CD4-positive, alpha-beta T cell (primary cell): ENCODE data around the gene ZNF785. TPM values are rescaled to one million over a fixed set of nuclear protein-coding genes. Genes with fewer than 3 reads are reported as not detected.

Experiments used
- ATAC-seq: fragments of 200-7000 bp; cut with Tn5 transposase; one replicate; pipeline ENCODE4 v1.10.0; 2022; ENCODE audit warnings: mild to moderate bottlenecking; ENCODE audit not compliant: poor library complexity
- CTCF ChIA-PET: fragments of 350-600 bp; sonication (Branson Sonifier 250); formaldehyde crosslinking; loops from one replicate; lab custom pipeline; 2021; ENCODE audit warnings: antibody characterized with exemption, inconsistent platforms; lab: Charles Lee
- POLR2A ChIA-PET: fragments of 350-600 bp; sonication (Branson Sonifier 250); formaldehyde crosslinking; loops from one replicate; lab custom pipeline; 2021; ENCODE audit warnings: antibody characterized with exemption, inconsistent platforms; lab: Charles Lee
- DNase-seq, 14 experiments: peaks; one replicate each; pipeline ENCODE4 v3.0.0-alpha.2; 2013 to 2020; ENCODE audit warnings: mixed read lengths in 2 of 14
- H3K27ac ChIP-seq, 2 donors: one replicate each; pipeline versions ENCODE4 v1.5.1 to v1.7.0; 2013; ENCODE audit warnings: low read length in 2 of 2, low read depth in 1 of 2, mild to moderate bottlenecking in 1 of 2
- H3K27me3 ChIP-seq, 2 experiments: 1 replicate in 1 of 2; 2 replicates in 1 of 2; pipeline versions ENCODE4 v1.6.1 to v1.7.0; 2013; ENCODE audit warnings: low read length in 2 of 2, control low read depth in 1 of 2, mild to moderate bottlenecking in 1 of 2, moderate library complexity in 1 of 2; ENCODE audit not compliant: insufficient read depth in 2 of 2, control insufficient read depth in 1 of 2
- H3K36me3 ChIP-seq: one replicate; pipeline ENCODE4 v1.6.1; 2013; ENCODE audit warnings: low read length, control low read depth; ENCODE audit not compliant: insufficient read depth
- H3K4me1 ChIP-seq: one replicate; pipeline ENCODE4 v1.6.1; 2013; ENCODE audit warnings: low read length, control low read depth; ENCODE audit not compliant: insufficient read depth
- H3K4me3 ChIP-seq: one replicate; pipeline ENCODE4 v1.5.1; 2013; ENCODE audit warnings: mild to moderate bottlenecking, low read length, moderate library complexity
- H3K9me3 ChIP-seq, 2 experiments: 1 replicate in 1 of 2; 2 replicates in 1 of 2; pipeline versions ENCODE4 v1.6.1 to v1.7.0; 2013; ENCODE audit warnings: low read length in 2 of 2, mild to moderate bottlenecking in 2 of 2, control low read depth in 1 of 2, moderate library complexity in 1 of 2; ENCODE audit not compliant: control insufficient read depth in 1 of 2, insufficient read depth in 1 of 2
- H3K27ac Mint-ChIP-seq: one replicate; pipeline ENCODE4 v1.8.0; 2020; ENCODE audit warnings: mixed read lengths
- H3K27me3 Mint-ChIP-seq: one replicate; pipeline ENCODE4 v1.8.0; 2021; ENCODE audit warnings: mixed read lengths
- H3K36me3 Mint-ChIP-seq: one replicate; pipeline ENCODE4 v1.8.0; 2021; ENCODE audit warnings: low read depth, mixed read lengths
- H3K4me1 Mint-ChIP-seq: one replicate; pipeline ENCODE4 v1.8.0; 2021; ENCODE audit warnings: low read depth, mixed read lengths
- H3K4me3 Mint-ChIP-seq: one replicate; pipeline ENCODE4 v1.8.0; 2020; ENCODE audit warnings: mild to moderate bottlenecking, mixed read lengths
- H3K9me3 Mint-ChIP-seq: one replicate; pipeline ENCODE4 v1.8.0; 2020; ENCODE audit warnings: mixed read lengths
- CTCF ChIP-seq: fragments of 200-600 bp; IDR thresholded peaks from one replicate; pipeline ENCODE4 v1.8.0; 2022; ENCODE audit warnings: antibody characterized with exemption, mild to moderate bottlenecking
- intact Hi-C, 2 experiments: fragments of 100-400 bp; cut with DNase I in 1 of 2; cut with micrococcal nuclease in 1 of 2; formaldehyde crosslinking; loops; one replicate each; pipeline versions ENCODE4 v1.15.1 to v1.9.0; 2023 to 2025; cut with DNase I, micrococcal nuclease
- total RNA-seq, 174 experiments: library from RNA in 2 of 174; stranded (reverse) in 2 of 174; gene quantifications; one replicate each; pipeline ENCODE4 v1.2.3 and lab custom pipeline; 2021 to 2026

The ZNF785 gene
- total RNA-seq, 2 experiments from 2014 or later: 6.6 to 7.7 TPM

DNA sequence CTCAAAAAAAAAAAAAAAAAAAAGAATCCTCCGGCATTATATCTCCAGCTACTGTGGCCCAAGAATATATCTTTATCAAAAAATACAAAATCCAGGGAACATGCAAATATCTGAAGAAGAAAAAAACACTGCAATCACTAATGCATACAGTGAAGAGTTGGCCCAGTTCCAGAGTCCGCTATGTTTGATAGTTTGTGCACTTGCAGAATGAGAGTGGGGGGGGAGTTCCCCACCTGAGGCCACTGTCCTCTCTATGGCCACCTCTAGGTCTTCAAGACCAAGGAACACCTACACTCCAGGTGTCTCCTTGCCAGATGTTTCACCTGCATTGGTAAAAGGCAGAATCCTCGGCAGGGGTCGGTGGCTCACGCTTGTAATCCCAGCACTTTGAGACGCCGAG is 4.0 kb downstream of the ZNF785 start:
- DNase-seq (no peak), ATAC-seq (no peak)
- H3K4me3 Mint-ChIP-seq: no peak overlapping the region
- no peak overlapping the region for H3K27ac Mint-ChIP-seq
- TF ChIP-seq CTCF: no peak
- intact Hi-C loops: no loop called here
- H3K36me3 Mint-ChIP-seq: peaks cover 30% of the 10 kb centered on the region
- no peak overlapping the region for H3K27ac ChIP-seq
- H3K4me1 ChIP-seq: peaks cover 20% of the 10 kb centered on the region
- H3K27me3 ChIP-seq: no peaks in the 10 kb centered on the region
- no peaks in the 10 kb centered on the region for H3K9me3 ChIP-seq
- no peak overlapping the region for H3K4me3 ChIP-seq
- no peaks in the 10 kb centered on the region for H3K9me3 Mint-ChIP-seq
- peaks cover 10% of the 10 kb centered on the region for H3K4me1 Mint-ChIP-seq
- H3K36me3 ChIP-seq: peaks cover 20% of the 10 kb centered on the region
- POLR2A ChIA-PET: interaction anchor here (1.4 kb wide), 1 partner anchor 9 kb away, joined by 4 read pairs; no protein-coding TSS in a partner anchor
- no peaks in the 10 kb centered on the region for H3K27me3 Mint-ChIP-seq
- CTCF ChIA-PET: no interaction called here

DNA sequence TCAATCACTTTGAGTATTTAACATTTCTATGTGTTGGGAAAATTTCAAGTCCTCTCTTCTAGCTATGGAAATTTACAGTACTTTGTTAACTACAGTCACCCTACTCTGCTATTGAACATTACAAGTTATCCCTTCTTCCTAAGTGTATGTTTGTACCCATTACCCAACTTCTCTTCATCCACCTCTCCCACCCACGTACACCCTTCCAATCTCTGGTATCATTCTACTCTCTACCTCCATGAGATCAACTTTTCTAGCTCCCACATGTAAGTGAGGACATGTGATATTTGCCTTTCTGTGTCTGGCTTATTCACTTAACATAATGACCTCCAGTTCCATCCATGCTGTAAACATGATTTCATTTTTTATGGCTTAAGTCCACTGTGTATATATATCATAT is 10.8 kb downstream of the ZNF785 start:
- H3K27me3 ChIP-seq: no peaks in the 10 kb centered on the region
- H3K4me1 ChIP-seq: peaks cover 26% of the 10 kb centered on the region
- Mint-ChIP-seq H3K27ac (peak overlapping the region; percentile 13), H3K36me3 (peaks cover 5% of the 10 kb centered on the region), H3K4me3 (peak overlapping the region; percentile 17), H3K4me1 (peaks cover 26% of the 10 kb centered on the region), H3K9me3 (no peaks in the 10 kb centered on the region), H3K27me3 (no peaks in the 10 kb centered on the region)
- CTCF ChIA-PET: no interaction called here
- no peak for TF ChIP-seq CTCF
- ATAC-seq (no peak), DNase-seq (no peak)
- intact Hi-C loops: loop anchor here in 1 of 2 experiments (5.0 kb wide), 2 partner anchors 63 to 123 kb away; partner anchors contain the start of gene SRCAP
- POLR2A ChIA-PET: interaction anchor here (0.8 kb wide), 1 partner anchor 17 kb away, joined by 4 read pairs; no protein-coding TSS in a partner anchor
- H3K9me3 ChIP-seq: no peaks in the 10 kb centered on the region
- peaks cover 7% of the 10 kb centered on the region for H3K36me3 ChIP-seq
- no peak overlapping the region for H3K4me3 ChIP-seq
- no peak overlapping the region for H3K27ac ChIP-seq

DNA sequence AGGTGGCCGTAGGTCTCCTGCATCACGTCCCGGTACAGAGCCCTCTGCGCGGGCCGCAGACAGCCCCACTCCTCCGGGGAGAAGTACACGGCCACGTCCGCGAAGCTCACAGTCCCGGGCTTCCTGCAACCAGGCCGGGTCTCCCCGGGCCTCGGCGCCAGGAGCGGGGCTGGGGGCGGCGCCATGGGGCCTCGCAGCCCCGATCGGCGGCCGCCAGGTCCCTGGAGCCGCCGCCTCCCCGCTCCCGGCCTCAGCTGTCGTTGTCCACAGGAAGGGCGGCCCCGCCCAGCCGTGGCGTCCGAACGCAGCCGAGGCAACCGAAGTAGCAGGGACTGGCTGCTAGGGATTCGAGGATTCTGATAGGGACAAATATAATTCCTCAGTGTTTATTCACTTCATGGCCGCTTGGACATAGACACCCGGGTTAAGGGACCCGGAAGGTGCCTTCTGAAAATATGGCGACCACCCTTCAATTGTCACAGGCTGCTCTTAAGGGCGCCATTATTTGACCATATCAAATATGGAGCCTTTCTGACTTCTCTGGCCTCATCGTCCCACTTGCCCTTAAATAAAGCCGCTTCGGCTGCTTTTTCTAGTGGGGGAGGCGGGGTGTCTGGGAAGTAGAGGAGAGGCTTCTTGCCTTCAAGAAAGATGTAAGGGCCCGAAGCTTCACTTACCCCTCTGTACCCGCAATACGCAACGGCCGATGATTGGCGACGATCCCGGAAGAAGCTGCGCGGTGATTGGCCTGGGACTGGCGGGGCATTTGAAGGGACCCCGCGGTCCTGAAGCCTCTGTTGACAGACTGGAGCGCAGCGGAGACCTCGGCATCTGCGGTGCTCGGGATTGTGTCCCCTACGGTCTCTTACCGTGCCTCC is 13.8 kb downstream of the ZNF785 start, which contains the start of gene ZNF688:
TSS of gene ZNF688 (minus strand) at position 270 of the 878 bp plus-strand sequence. CDS start at position 185, 85 bp downstream.
- H3K27me3 Mint-ChIP-seq: no peaks in the 10 kb centered on the region
- ChIA-PET POLR2A (interaction anchor here (0.6 to 3.4 kb wide), 36 partner anchors 10 to 767 kb away, joined by 3 to 152 read pairs (median 6); partner anchors contain the start of genes ALDOA, DCTPP1, FBRS and ITGAL), CTCF (interaction anchor here (1.0 to 2.4 kb wide), 9 partner anchors 9 to 142 kb away, joined by 3 to 19 read pairs (median 5); partner anchors contain the start of genes DCTPP1, PRR14, ZNF747 and ZNF764)
- H3K36me3 ChIP-seq: peaks cover 8% of the 10 kb centered on the region
- H3K4me3 ChIP-seq: peak within 1 kb of the TSS; percentile 94
- no peaks in the 10 kb centered on the region for H3K9me3 Mint-ChIP-seq
- peaks cover 54% of the 10 kb centered on the region for H3K4me1 ChIP-seq
- H3K4me3 Mint-ChIP-seq: peak within 1 kb of the TSS; percentile 98
- H3K27ac ChIP-seq: peak within 1 kb of the TSS; percentile 90 to 96
- H3K27me3 ChIP-seq: no peaks in the 10 kb centered on the region
- TF ChIP-seq CTCF: no peak
- H3K27ac Mint-ChIP-seq: peak within 1 kb of the TSS; percentile 97
- no peaks in the 10 kb centered on the region for H3K36me3 Mint-ChIP-seq
- no peaks in the 10 kb centered on the region for H3K9me3 ChIP-seq
- peak; percentile 87 to 99 (median 92) for DNase-seq
- H3K4me1 Mint-ChIP-seq: peaks cover 44% of the 10 kb centered on the region
- peak; percentile 79 for ATAC-seq
- intact Hi-C loops: loop anchor here (1.0 to 5.0 kb wide), 6 partner anchors 13 to 126 kb away; partner anchors contain the start of genes ZNF764 (in 2 of the 2), ZNF785 (in 2 of the 2), PRR14 (in 1 of the 2) and SRCAP (in 1 of the 2)
